Renal cortex interstitium (tissue), 3 donors: Measurements from ENCODE around the gene TMEM218. TPM values are rescaled to one million over a fixed set of nuclear protein-coding genes. Genes with fewer than 3 reads are reported as not detected.

Source experiments
- polyA plus RNA-seq, 3 donors: library from polyadenylated mRNA; unstranded; fragments of 120-200 nt; gene quantifications; one replicate each; pipeline ENCODE4 v1.2.1, GENCODE V29; 2013; ENCODE audit not compliant: insufficient read length in 3 of 3

TMEM218 gene
- polyA plus RNA-seq, 3 donors = 49.3 to 55.9 (median 53.8) TPM

Other genes starting within 250 kb of the TMEM218 start
- 10 to 100 TPM; 18.6 to 34.6 (median 22.7) TPM for gene ROBO3, start 246.2 kb downstream of the TMEM218 start, polyA plus RNA-seq
- 10 to 100 TPM; 16.2 to 21.6 (median 20.0) TPM for gene ROBO4, start 213.8 kb downstream of the TMEM218 start, polyA plus RNA-seq
- 1 to 10 TPM in 2 of 3 donors, under 1 TPM in 1; 0.91 to 1.9 (median 1.1) TPM for gene HEPN1, start 192.4 kb downstream of the TMEM218 start, polyA plus RNA-seq
- gene HEPACAM, start 175.6 kb downstream of the TMEM218 start, polyA plus RNA-seq = 1 to 10 TPM; 1.5 to 3.1 (median 1.7) TPM
- 1 to 10 TPM; 3.6 to 4.1 (median 4.0) TPM for gene CCDC15, start 157.4 kb downstream of the TMEM218 start, polyA plus RNA-seq
- 1 to 10 TPM in 2 of 3 donors, under 1 TPM in 1; 0.95 to 3.0 (median 3.0) TPM for gene SLC37A2, start 48.3 kb downstream of the TMEM218 start, polyA plus RNA-seq
- 10 to 100 TPM; 12.4 to 14.6 (median 13.9) TPM for gene PKNOX2, start 53.1 kb upstream of the TMEM218 start, polyA plus RNA-seq